ENCODE results near the gene PPIL6.
A peak's percentile ranks its signal among the peaks of the same experiment; 100 is the strongest.

Gene PPIL6

GRCh38 chr6:109440331-109441068 is at the start of gene PPIL6, which contains the start of gene SMPD2:
PPIL6 (minus strand) TSS chr6:109440628; CDS start chr6:109440590, 38 bp downstream.
SMPD2 (plus strand) TSS chr6:109440724; CDS start chr6:109441122, 398 bp downstream.
- peak; percentile 87 for DNase-seq (ENCODE audit: low spot score)

GRCh38 chr6:109488001-109488400 is 47.6 kb upstream of the PPIL6 start:
- no peak for DNase-seq (ENCODE audit: low spot score)

- no peak for DNase-seq (ENCODE audit: low spot score)
Observed at GRCh38 chr6:109486068-109486467, 45.6 kb upstream of the PPIL6 start.

- no peak for DNase-seq (ENCODE audit: low spot score)
Observed at GRCh38 chr6:109485266-109485935, 45.0 kb upstream of the PPIL6 start.

- DNase-seq (ENCODE audit: low spot score) = peak; percentile 41
Observed at GRCh38 chr6:109484122-109484521, 43.7 kb upstream of the PPIL6 start.

- peak; percentile 48 for DNase-seq (ENCODE audit: low spot score)
Observed at GRCh38 chr6:109483735-109484057, 43.3 kb upstream of the PPIL6 start.

GRCh38 chr6:109482905-109483734 is 42.7 kb upstream of the PPIL6 start, which contains the start of gene ZBTB24:
ZBTB24 (minus strand) TSS chr6:109483219; CDS start chr6:109482026, 1,193 bp downstream.
- peak; percentile 81 for DNase-seq (ENCODE audit: low spot score)

GRCh38 chr6:109480993-109481480 is 40.6 kb upstream of the PPIL6 start:
- DNase-seq (ENCODE audit: low spot score) = no peak

- no peak for DNase-seq (ENCODE audit: low spot score)
Observed at GRCh38 chr6:109478841-109479624, 38.6 kb upstream of the PPIL6 start.

- DNase-seq (ENCODE audit: low spot score) = no peak
Observed at GRCh38 chr6:109478222-109478805, 37.9 kb upstream of the PPIL6 start.

- no peak for DNase-seq (ENCODE audit: low spot score)
Observed at GRCh38 chr6:109477725-109478124, 37.3 kb upstream of the PPIL6 start.

GRCh38 chr6:109477184-109477583 is 36.8 kb upstream of the PPIL6 start:
- no peak for DNase-seq (ENCODE audit: low spot score)

- DNase-seq (ENCODE audit: low spot score) = no peak
Observed at GRCh38 chr6:109475625-109476024, 35.2 kb upstream of the PPIL6 start.

GRCh38 chr6:109474995-109475394 is 34.6 kb upstream of the PPIL6 start:
- DNase-seq (ENCODE audit: low spot score) = no peak

GRCh38 chr6:109473120-109473519 is 32.7 kb upstream of the PPIL6 start:
- DNase-seq (ENCODE audit: low spot score) = no peak

- no peak for DNase-seq (ENCODE audit: low spot score)
Observed at GRCh38 chr6:109472132-109472995, 31.9 kb upstream of the PPIL6 start.

GRCh38 chr6:109471105-109471810 is 30.8 kb upstream of the PPIL6 start:
- no peak for DNase-seq (ENCODE audit: low spot score)

- DNase-seq (ENCODE audit: low spot score) = no peak
Observed at GRCh38 chr6:109469591-109470189, 29.3 kb upstream of the PPIL6 start.

- no peak for DNase-seq (ENCODE audit: low spot score)
Observed at GRCh38 chr6:109467696-109468095, 27.3 kb upstream of the PPIL6 start.

Measured in pons (tissue), 1 donor.